HepG2 (cell line): ENCODE measurements around the gene CBFA2T2. TPM values are rescaled to one million over a fixed set of nuclear protein-coding genes. Genes with fewer than 3 reads are reported as not detected.
A peak's percentile ranks its signal among the peaks of the same experiment; 100 is the strongest.

Experiments used
- ARID5B ChIP-seq: IDR thresholded peaks from 2 replicates; pipeline ENCODE4 v1.4.0; 2020; ENCODE audit warnings: mild to moderate bottlenecking, missing genetic modification reagents
- ATF1 ChIP-seq: IDR thresholded peaks from 2 replicates; pipeline ENCODE4 v1.6.1; 2016; ENCODE audit warnings: mild to moderate bottlenecking, control low read depth
- BCLAF1 ChIP-seq: fragments of 450-650 bp; IDR thresholded peaks from 2 replicates; pipeline ENCODE4 v1.6.1; 2017; ENCODE audit warnings: mild to moderate bottlenecking
- CREB1 ChIP-seq, 2 experiments: fragments of 450-650 bp in 1 of 2; IDR thresholded peaks; 2 replicates each; pipeline ENCODE4 v1.6.1; 2016 to 2017; ENCODE audit warnings: control low read depth in 1 of 2, mild to moderate bottlenecking in 1 of 2, missing compliant biosample characterization in 1 of 2, missing genetic modification characterization in 1 of 2
- ELF4 ChIP-seq: sonication (generic); formaldehyde crosslinking; IDR thresholded peaks from 2 replicates; pipeline ENCODE4 v1.5.0; 2020; ENCODE audit warnings: missing genetic modification reagents, mild to moderate bottlenecking, moderate library complexity, borderline replicate concordance
- NFRKB ChIP-seq: fragments of 450-650 bp; IDR thresholded peaks from 2 replicates; pipeline ENCODE4 v1.6.1; 2017
- NR0B2 ChIP-seq: sonication (generic); formaldehyde crosslinking; IDR thresholded peaks from 2 replicates; pipeline ENCODE4 v1.4.0; 2020; ENCODE audit warnings: mild to moderate bottlenecking, missing genetic modification reagents
- NR2F2 ChIP-seq: IDR thresholded peaks from 2 replicates; pipeline ENCODE4 v1.6.1; 2012; ENCODE audit warnings: low read depth, inconsistent platforms, borderline replicate concordance
- NR2F6 ChIP-seq, 2 experiments: IDR thresholded peaks; 2 replicates each; pipeline ENCODE4 v1.6.1; 2016; ENCODE audit warnings: antibody characterized with exemption in 1 of 2, mild to moderate bottlenecking in 1 of 2
- PHF5A ChIP-seq: IDR thresholded peaks from one replicate; pipeline ENCODE4 v1.6.1; 2018; ENCODE audit warnings: low read depth, missing genetic modification reagents; ENCODE audit not compliant: unreplicated experiment
- SOX5 ChIP-seq: IDR thresholded peaks from 2 replicates; pipeline ENCODE4 v1.6.1; 2016; ENCODE audit warnings: borderline replicate concordance
- U2AF2 ChIP-seq: fragments of 200-400 bp; formaldehyde crosslinking; IDR thresholded peaks from 2 replicates; pipeline ENCODE4 v1.6.1; 2017; ENCODE audit warnings: low read depth, mild to moderate bottlenecking, low read length
- XBP1 ChIP-seq: sonication (generic); formaldehyde crosslinking; IDR thresholded peaks from 2 replicates; pipeline ENCODE4 v1.5.0; 2020; ENCODE audit warnings: missing genetic modification reagents
- ZFYVE20 ChIP-seq: sonication (generic); formaldehyde crosslinking; IDR thresholded peaks from 2 replicates; pipeline ENCODE4 v1.8.0; 2023; ENCODE audit warnings: low read depth, mild to moderate bottlenecking, moderate library complexity, missing genetic modification reagents, borderline replicate concordance
- ZNF10 ChIP-seq: sonication (generic); formaldehyde crosslinking; IDR thresholded peaks from 2 replicates; pipeline ENCODE4 v1.4.0; 2020; ENCODE audit warnings: mild to moderate bottlenecking, low read depth, missing genetic modification reagents, borderline replicate concordance
- ZNF3 ChIP-seq: IDR thresholded peaks from 2 replicates; pipeline ENCODE4 v1.7.0; 2017; ENCODE audit warnings: inconsistent platforms
- ZNF501 ChIP-seq: sonication (generic); formaldehyde crosslinking; IDR thresholded peaks from 2 replicates; pipeline ENCODE4 v1.5.1; 2020; ENCODE audit warnings: mild to moderate bottlenecking, moderate library complexity, missing genetic modification reagents
- ZNF672 ChIP-seq: sonication (generic); formaldehyde crosslinking; IDR thresholded peaks from 2 replicates; pipeline ENCODE4 v1.8.1; 2022; ENCODE audit warnings: missing genetic modification reagents
- ZNF740 ChIP-seq: sonication (generic); formaldehyde crosslinking; IDR thresholded peaks from 2 replicates; pipeline ENCODE4 v1.4.0; 2020; ENCODE audit warnings: missing genetic modification reagents
- ZNF839 ChIP-seq: sonication (generic); formaldehyde crosslinking; IDR thresholded peaks from 2 replicates; pipeline ENCODE4 v1.4.0; 2020; ENCODE audit warnings: missing genetic modification reagents, mild to moderate bottlenecking, borderline replicate concordance
- ZNF841 ChIP-seq: sonication (generic); formaldehyde crosslinking; IDR thresholded peaks from 2 replicates; pipeline ENCODE4 v1.8.1; 2023; ENCODE audit warnings: missing genetic modification reagents, borderline replicate concordance
- polyA plus RNA-seq, 8 experiments: library from polyadenylated mRNA; depleted of rRNA in 3 of 8; stranded (reverse) in 7 of 8; unstranded in 1 of 8; fragments of >200 nt; fragmentation: Illumina TruSeq in 4 of 8; extraction: Trizol in 4 of 8; gene quantifications; 2 replicates each; pipeline versions ENCODE4 v1.2.1 to v1.2.3, GENCODE V29; 2011 to 2016; ENCODE audit warnings: low read depth in 4 of 8, missing spikeins in 1 of 8, mixed read lengths in 1 of 8; ENCODE audit not compliant: insufficient read depth in 1 of 8
- total RNA-seq, 5 experiments: library from RNA; depleted of rRNA; stranded (reverse); fragments of >200 nt; fragmentation: Illumina TruSeq; extraction: Trizol; gene quantifications; 2 replicates each; pipeline ENCODE4 v1.2.3, GENCODE V29; 2016; ENCODE audit warnings: low read depth in 1 of 5

The CBFA2T2 gene
- total and polyA plus RNA-seq, 2 of the 13 experiments (the other 11 are each of a cell fraction or from before 2014, with no cell fraction given) = 6.3 to 21.2 TPM

- TF ChIP-seq BCLAF1 = no peak
- TF ChIP-seq ZNF740 (CRISPR knock-in tag) = no peak
- no peak for TF ChIP-seq XBP1 (CRISPR knock-in tag)
- TF ChIP-seq ZNF672 (CRISPR knock-in tag) = no peak
- 0 out of 2 replicates have a peak, but pooled peaks have one; percentile 40 for TF ChIP-seq NR2F2
- no peak for TF ChIP-seq U2AF2
- no peak for TF ChIP-seq NR2F6 (IDR thresholded peaks at IDR 0.05)
- no peak for TF ChIP-seq NR2F6 (CRISPR knock-in tag; IDR thresholded peaks at IDR 0.05)
- TF ChIP-seq NFRKB = no peak
- TF ChIP-seq NR0B2 (CRISPR knock-in tag) = no peak
- TF ChIP-seq SOX5 (CRISPR knock-in tag) = peak; percentile 7; the same call in 1 of the 2 replicates
- TF ChIP-seq ZNF3 (CRISPR knock-in tag) = no peak
- TF ChIP-seq ZNF10 (CRISPR knock-in tag) = 0 out of 2 replicates have a peak, but pooled peaks have one; percentile 72
- TF ChIP-seq ARID5B (CRISPR knock-in tag) = no peak
- TF ChIP-seq PHF5A (CRISPR knock-in tag) = no peak
- TF ChIP-seq ELF4 (CRISPR knock-in tag) = peak; percentile 46; the same call in 1 of the 2 replicates
- TF ChIP-seq ZNF501 (CRISPR knock-in tag) = peak; percentile 58
- no peak for TF ChIP-seq CREB1 (IDR thresholded peaks at IDR 0.05)
- TF ChIP-seq CREB1 (CRISPR knock-in tag; IDR thresholded peaks at IDR 0.05) = no peak
- peak; percentile 72; the same call in 1 of the 2 replicates for TF ChIP-seq ZNF841 (CRISPR knock-in tag)
- TF ChIP-seq ATF1 (CRISPR knock-in tag) = no peak
- TF ChIP-seq ZFYVE20 (CRISPR knock-in tag) = peak; percentile 92; the same call in 1 of the 2 replicates
- TF ChIP-seq ZNF839 (CRISPR knock-in tag) = peak; percentile 62; the same call in 1 of the 2 replicates
Measured at GRCh38 chr20:33490023-33490933, at the start of gene CBFA2T2 (continued).
